ENCODE results near the gene SMNDC1. TPM values are rescaled to one million over a fixed set of nuclear protein-coding genes. Genes with fewer than 3 reads are reported as not detected.
A peak's percentile ranks its signal among the peaks of the same experiment; 100 is the strongest.

The SMNDC1 gene
- total RNA-seq, 4 donors from 2014 or later: 10.3 to 15.8 (median 12.8) TPM

DNA sequence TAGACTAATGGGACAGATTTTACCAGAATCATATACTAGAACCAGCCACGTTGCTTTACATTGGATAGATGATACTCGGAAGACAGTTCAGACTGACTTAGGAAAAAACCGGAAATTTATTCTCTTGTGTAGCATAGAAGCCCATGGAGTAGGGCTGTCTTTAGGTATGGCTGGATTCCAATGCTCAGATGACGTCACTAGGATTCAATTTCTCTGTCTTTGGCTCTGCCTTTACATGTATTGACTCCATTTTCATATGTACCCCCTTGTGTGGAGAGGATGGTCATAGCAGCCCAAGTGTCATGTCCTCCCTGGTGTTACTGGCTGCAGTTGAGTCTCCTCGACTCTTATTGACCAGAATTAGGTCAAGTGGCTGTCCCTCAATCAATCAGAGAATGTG is 39.2 kb upstream of the SMNDC1 start:
- 83% methylated on average over 5 of the region's 5 CpGs for whole genome bisulfite sequencing

DNA sequence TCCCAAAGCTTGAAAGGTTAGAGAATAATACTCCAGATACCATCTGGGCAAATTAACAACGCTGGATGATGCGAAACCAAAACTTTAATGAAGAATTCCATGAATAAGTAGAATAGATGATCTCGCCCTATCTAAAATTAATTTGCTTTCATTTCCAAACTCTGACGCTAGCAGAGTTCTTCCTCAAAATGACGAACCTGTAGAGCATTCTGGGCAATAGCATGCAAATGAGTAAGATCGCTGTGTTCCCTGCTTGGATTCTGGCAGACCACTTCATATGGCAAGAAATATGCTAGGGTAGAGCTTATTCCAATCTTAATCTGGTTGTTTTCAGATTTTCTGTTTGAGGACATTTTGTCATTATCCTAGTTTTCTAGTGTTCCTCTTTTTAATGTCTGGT is 36.1 kb upstream of the SMNDC1 start:
- H3K36me3 ChIP-seq: no peaks in the 10 kb centered on the region
- peaks cover 10% of the 10 kb centered on the region for H3K4me1 ChIP-seq
- peaks cover 5% of the 10 kb centered on the region for H3K27me3 ChIP-seq
- 81% methylated on average over 6 of the region's 6 CpGs for WGBS
- no peak overlapping the region for H3K4me3 ChIP-seq
- no peaks in the 10 kb centered on the region for H3K9me3 ChIP-seq
- no peak overlapping the region for H3K27ac ChIP-seq
- DNase-seq (ENCODE audit: low spot score in 2 of 2): no peak
- TF ChIP-seq POLR2A (IDR thresholded peaks at IDR 0.05) (no peak), POLR2AphosphoS5 (IDR thresholded peaks at IDR 0.05) (no peak)

More for the DNA sequence above, 39.2 kb upstream of the SMNDC1 start:
- Histone ChIP-seq H3K9me3 (no peaks in the 10 kb centered on the region), H3K27ac (no peak overlapping the region), H3K36me3 (no peaks in the 10 kb centered on the region), H3K4me3 (no peak overlapping the region), H3K4me1 (no peaks in the 10 kb centered on the region), H3K27me3 (peaks cover 5% of the 10 kb centered on the region)
- TF ChIP-seq POLR2A (IDR thresholded peaks at IDR 0.05) (no peak), EP300 (IDR thresholded peaks at IDR 0.05) (no peak), POLR2AphosphoS5 (IDR thresholded peaks at IDR 0.05) (no peak)
- TF ChIP-seq, protein P1, sequence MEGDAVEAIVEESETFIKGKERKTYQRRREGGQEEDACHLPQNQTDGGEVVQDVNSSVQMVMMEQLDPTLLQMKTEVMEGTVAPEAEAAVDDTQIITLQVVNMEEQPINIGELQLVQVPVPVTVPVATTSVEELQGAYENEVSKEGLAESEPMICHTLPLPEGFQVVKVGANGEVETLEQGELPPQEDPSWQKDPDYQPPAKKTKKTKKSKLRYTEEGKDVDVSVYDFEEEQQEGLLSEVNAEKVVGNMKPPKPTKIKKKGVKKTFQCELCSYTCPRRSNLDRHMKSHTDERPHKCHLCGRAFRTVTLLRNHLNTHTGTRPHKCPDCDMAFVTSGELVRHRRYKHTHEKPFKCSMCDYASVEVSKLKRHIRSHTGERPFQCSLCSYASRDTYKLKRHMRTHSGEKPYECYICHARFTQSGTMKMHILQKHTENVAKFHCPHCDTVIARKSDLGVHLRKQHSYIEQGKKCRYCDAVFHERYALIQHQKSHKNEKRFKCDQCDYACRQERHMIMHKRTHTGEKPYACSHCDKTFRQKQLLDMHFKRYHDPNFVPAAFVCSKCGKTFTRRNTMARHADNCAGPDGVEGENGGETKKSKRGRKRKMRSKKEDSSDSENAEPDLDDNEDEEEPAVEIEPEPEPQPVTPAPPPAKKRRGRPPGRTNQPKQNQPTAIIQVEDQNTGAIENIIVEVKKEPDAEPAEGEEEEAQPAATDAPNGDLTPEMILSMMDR (IDR thresholded peaks at IDR 0.05): no peak
- no peak for DNase-seq (ENCODE audit: low spot score in 2 of 2)

DNA sequence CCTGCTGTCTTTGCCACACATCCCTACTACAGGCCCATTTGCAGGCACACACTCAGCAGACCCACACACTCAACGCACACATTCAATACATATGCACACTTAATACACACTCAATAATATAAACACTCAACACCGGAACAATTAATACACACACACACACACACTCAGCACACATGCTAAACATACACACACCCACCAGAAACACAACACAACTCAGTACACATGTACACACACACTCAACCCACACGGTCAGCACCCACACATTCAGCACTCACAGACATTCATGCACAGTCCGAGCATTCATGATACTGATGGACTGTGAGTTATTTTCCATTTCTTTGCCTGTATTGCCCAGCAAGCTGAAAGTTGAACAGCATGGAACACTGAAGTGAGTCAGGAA is 35.4 kb upstream of the SMNDC1 start:
- DNase-seq (ENCODE audit: low spot score in 2 of 2): peak in 1 of 2 donors; percentile 13
- Histone ChIP-seq H3K4me1 (peaks cover 16% of the 10 kb centered on the region), H3K36me3 (no peaks in the 10 kb centered on the region), H3K27ac (no peak overlapping the region), H3K27me3 (peaks cover 5% of the 10 kb centered on the region), H3K4me3 (no peak overlapping the region), H3K9me3 (no peaks in the 10 kb centered on the region)
- 93% methylated on average over 4 of the region's 4 CpGs for WGBS
- TF ChIP-seq, protein P1 (IDR thresholded peaks at IDR 0.05): no peak
- TF ChIP-seq POLR2A (IDR thresholded peaks at IDR 0.05): no peak
- no peak for TF ChIP-seq POLR2AphosphoS5 (IDR thresholded peaks at IDR 0.05)
- no peak for TF ChIP-seq EP300 (IDR thresholded peaks at IDR 0.05)

DNA sequence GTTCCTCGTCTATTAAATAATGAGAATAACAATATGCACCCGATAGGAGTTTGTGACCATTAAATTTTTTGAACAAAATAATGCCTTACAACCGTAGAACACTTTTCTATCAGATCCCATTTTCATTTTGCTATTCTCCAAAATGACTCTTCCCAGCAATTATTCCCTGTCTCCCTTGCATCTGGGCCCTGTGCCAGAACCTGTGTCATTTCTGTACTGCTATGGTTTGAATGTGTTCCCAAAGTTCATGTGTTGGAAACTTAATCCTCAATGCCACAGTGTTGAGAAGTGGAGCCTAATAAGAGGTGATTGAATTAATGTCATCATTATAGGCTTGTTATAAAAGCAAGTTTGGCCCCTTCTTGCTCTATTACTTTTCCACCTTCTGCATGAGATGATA is 33.2 kb upstream of the SMNDC1 start:
- no peak for TF ChIP-seq POLR2AphosphoS5 (IDR thresholded peaks at IDR 0.05)
- TF ChIP-seq POLR2A (IDR thresholded peaks at IDR 0.05): no peak
- TF ChIP-seq, protein P1 (IDR thresholded peaks at IDR 0.05): no peak
- TF ChIP-seq EP300 (IDR thresholded peaks at IDR 0.05): no peak

DNA sequence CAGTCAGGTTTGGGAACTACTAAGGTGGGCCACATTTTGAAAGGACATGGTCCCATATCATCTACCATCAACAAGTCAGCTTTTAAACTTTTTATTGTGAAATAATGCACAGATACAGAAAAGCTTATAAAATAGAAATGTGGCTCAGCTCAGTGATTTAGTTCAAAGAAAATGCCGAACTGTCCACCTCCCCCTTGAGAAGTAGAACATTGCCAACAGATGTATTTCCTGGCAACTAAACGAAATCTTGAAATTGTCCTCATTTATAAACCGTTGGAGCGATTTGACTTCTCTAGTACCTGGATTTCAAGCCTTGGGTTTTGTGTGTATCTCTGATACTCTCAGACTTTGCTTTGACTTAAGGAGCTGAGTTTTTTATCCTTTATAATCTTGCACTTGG is 32.7 kb upstream of the SMNDC1 start:
- H3K27me3 ChIP-seq: no peaks in the 10 kb centered on the region
- H3K4me3 ChIP-seq: no peak overlapping the region
- TF ChIP-seq EP300 (IDR thresholded peaks at IDR 0.05) (no peak), POLR2AphosphoS5 (IDR thresholded peaks at IDR 0.05) (no peak), POLR2A (IDR thresholded peaks at IDR 0.05) (no peak)
- TF ChIP-seq, protein P1 (IDR thresholded peaks at IDR 0.05): no peak
- no peaks in the 10 kb centered on the region for H3K36me3 ChIP-seq
- H3K27ac ChIP-seq: no peak overlapping the region
- no peak for DNase-seq (ENCODE audit: low spot score in 2 of 2)
- WGBS: 83% methylated on average over 4 of the region's 4 CpGs
- H3K4me1 ChIP-seq: peaks cover 16% of the 10 kb centered on the region
- no peaks in the 10 kb centered on the region for H3K9me3 ChIP-seq

More for the DNA sequence above, 33.2 kb upstream of the SMNDC1 start:
- Histone ChIP-seq H3K27me3 (no peaks in the 10 kb centered on the region), H3K4me1 (peaks cover 16% of the 10 kb centered on the region), H3K27ac (no peak overlapping the region), H3K4me3 (no peak overlapping the region), H3K9me3 (no peaks in the 10 kb centered on the region), H3K36me3 (no peaks in the 10 kb centered on the region)
- WGBS: 90% methylated on average over 3 of the region's 3 CpGs
- no peak for DNase-seq (ENCODE audit: low spot score in 2 of 2)

All from suprapubic skin (tissue), 4 donors.